Inferior parietal cortex (tissue), 1 donor: ENCODE measurements around the gene ATG13.
"Not testable (repeated sequence)": the region's sequence is repeated elsewhere in the genome, so short reads cannot be mapped to it uniquely, and the experiment has no call there.

Experiments used
- DNase-seq: peaks from one replicate; pipeline ENCODE4 v3.0.0-alpha.2; 2016; ENCODE audit errors: extremely low spot score

Gene ATG13

GRCh38 chr11:46643986-46644385, 26.6 kb downstream of the ATG13 start:
- no peak for DNase-seq

DNA sequence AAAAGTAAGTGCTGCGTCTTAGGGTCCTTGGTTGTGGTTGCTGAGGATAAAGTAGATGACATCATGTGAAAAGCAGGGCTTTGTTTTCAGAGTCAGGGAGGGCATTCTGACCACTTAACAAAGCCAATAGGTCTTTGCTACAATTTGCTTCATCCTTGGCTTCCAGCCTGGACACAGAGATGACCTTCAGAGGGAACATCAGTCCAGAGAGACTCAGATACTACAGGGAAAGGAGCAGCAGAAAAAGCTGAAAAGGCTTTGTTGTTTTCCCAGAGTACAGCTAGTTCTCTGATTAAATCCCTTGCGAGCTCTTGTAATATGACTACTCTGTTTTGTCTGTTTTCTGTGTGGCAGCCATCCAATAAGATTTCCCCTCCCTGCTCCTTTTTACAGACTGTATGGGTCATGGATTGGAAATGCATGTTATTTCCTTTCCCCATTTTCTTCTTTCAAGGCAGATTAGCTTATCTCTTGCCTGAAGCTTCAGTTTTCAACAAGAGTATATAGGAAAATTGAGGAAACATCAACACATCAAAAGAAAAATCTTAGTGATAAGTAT, 31.9 kb downstream of the ATG13 start:
- DNase-seq, result peak; percentile 85

GRCh38 chr11:46655631-46656030, 38.3 kb downstream of the ATG13 start:
- DNase-seq, result no peak

- no peak for DNase-seq
Measured at GRCh38 chr11:46657186-46657585, 39.8 kb downstream of the ATG13 start.

- DNase-seq, result no peak
Measured at GRCh38 chr11:46658259-46658658, 40.9 kb downstream of the ATG13 start.

DNA sequence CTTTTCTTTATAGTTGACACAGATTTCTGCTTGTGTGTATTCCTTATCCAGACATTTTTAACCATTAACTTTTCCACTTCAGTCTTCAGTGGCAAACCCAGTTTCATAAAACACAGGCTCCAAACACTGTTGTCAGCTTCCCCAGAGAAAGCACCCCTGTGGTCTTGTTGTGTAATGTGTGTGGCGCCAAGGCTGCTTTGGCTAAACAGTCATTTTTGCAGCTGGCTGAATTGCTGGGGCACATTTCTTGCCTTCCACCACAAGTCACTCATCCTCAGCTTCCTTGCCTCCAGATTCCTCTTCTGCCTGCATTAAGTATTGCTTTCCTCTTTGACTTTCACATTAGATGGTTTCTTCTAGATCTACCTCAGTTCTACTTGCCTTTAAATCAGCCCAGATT, 42.6 kb downstream of the ATG13 start:
- no peak for DNase-seq

DNA sequence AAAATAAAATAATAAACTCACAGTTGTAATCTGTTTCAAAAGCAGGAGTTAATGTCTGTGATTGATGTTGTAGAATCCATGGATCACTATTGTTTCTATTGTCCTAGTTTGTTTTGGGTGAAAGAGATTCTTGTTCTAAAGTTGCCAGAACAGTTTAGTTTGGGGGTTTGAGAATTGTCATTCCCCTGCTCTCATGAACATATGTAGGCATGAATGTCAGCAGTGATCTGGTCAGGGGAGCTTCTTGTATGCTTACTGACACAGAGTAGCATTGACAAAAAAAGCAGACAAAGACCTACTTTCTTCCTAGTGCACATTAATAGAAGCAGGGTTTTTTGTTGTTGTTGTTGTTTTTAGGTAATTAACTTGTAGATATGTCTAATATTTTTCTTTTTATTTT, 44.5 kb downstream of the ATG13 start:
- DNase-seq, result no peak

- no peak for DNase-seq
Measured at GRCh38 chr11:46662366-46662765, 45.0 kb downstream of the ATG13 start.

DNA sequence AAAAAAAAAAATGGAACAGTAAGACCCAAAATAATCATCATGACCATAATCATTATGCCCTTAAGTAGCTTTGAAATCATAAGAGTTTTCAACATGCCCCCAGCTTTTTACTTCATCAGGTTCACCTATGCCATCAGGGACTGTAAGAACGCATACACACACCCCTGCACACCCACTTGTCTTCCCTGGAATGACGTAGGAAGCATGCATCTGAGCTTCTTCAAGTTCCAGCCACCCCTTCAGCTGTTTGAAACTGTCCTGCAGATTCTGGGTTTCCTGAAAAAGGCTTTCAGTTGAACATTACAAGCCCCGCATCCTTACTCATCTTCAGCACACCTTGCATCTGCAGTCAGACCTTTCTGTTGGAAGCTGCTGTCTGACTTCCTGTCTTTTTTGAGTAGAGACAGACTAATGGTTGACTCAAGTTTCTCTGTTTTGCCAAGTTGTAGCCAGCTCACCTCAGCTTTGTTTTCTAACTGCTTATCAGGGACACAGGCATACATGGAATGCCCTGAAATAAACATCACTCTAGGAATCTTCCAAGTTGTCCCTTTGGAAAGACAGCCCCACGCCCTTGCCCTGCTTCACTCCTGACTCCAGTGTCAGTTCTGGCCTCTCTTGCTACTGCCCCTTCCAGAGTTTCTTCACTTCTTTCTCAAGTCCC, 46.1 kb downstream of the ATG13 start:
- no peak for DNase-seq

DNA sequence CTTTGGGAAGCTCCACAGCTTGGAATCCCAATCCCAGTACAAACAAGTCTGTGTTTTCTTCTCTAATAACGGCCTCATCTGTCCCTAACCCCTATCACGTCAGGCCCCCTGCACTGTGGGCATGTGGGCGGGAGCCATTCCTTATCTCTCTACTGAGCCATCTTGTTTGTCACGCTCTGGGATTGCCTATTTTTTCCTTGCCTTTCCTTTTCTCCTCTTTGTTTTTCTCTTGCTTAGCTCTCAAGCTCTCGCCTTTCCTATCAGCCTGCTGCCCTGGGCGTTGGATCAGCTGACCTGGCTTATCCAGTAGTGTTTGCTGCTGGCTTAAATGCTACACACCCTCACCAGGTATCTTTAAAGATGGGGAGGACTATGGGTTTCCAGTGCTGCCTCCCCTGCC, 47.3 kb downstream of the ATG13 start:
- no peak for DNase-seq

DNA sequence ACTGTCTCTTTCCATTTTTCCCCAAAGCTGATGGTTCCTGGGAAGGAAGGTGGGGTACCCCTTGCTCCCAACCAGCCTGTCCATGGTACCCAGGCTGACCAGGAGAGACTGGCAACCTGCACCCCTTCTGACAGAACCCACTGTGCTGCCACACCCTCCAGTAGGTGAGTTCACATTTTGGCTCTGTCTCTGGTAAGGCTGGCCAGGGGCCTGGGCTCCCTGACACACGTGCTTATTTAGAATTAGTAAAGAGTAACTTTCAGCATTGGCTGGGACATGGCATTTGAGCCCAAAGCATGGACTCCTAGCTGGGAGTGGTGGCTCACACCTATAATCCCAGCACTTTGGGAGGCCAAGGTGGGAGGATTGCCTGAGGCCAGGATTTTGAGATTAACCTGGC, 48.0 kb downstream of the ATG13 start:
- no peak for DNase-seq

DNA sequence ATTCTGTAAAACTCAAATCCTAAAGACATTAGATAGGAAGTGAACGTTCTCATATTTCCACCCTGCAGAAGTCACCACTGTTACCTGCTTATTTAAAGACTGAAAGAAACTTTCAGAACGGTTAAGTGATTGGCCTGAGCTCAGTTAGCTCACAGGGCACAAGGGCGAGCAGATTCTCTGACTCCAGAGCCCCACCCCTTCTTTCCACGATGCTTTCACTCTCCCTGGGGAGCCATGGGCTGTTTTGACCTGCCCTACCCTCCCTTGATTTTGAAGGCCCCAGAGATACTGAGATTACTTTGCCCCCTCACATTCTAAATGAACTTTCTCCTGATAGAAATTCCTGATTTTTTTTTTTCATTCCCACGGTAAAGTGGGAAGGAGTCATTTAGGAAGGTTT, 49.2 kb downstream of the ATG13 start:
- DNase-seq, result no peak

DNA sequence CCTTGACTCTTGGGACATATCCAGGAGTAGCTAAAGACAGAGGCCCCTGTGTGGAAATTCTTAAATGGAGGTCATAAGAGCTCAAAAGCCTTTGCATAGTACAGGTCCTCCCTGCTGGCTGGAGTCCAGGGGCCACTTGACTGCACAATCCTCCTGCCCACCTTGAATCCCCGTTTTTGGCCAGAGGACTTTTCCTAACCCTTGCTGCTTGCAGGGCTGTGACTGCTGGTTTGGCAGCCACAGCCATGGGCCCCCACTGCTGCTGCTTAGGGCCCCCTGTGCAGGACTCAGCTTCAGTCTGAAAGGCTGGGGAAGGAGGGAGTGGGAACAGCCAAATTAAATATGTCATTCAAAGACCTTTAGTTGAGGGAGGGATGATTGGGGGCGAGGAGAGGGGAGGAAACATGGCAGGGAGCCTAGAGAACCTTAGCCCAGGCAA, 49.7 kb downstream of the ATG13 start:
- no peak for DNase-seq

DNA sequence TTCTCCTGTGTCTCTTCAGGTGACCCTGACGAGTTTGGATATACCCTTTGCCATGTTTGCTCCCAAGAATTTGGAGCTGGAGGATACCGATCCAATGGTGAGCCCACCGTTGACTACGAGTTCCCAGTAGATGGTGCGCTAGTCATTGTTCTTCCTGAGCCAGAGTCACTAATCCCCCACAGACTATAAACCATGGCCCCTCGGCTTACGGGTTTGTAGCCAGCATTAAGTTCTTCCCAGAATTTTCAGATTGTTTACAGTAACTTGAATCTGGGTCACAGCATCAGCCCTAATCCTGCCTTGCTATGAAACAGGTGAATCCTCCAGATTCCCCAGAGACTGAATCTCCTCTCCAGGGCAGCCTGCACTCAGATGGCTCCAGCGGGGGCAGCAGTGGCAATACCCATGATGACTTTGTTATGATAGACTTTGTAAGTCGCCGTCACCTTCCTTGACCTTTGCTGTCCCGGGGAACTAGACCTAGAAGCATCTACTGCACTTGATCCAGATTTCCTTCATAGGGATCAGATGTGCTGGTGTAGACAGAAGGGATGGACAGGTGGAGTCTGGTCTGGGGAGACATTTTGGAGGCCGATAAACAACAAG, 51.2 kb downstream of the ATG13 start:
- DNase-seq, result no peak

DNA sequence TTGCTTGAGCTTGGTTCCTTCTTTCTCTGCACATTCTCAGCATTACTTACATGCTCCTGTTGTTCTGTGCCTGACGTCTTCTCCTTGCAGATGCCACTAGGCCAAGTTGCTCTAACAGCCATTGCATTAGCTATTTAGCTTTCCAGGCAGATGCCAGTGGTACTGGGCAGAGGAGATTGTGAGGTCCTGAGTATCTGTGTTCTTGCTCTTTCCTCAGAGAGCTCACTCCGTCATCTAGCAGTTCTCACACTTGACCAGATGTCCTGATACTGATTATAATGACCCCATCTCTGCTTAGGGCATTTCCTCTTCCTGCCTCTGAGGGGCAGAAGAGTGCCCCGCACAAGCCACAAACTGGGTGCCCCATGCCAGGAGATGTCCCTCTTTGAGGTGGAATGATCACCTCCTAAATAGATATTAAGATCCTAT, 52.4 kb downstream of the ATG13 start:
- DNase-seq, result no peak

- DNase-seq, result not testable (repeated sequence)
Measured at GRCh38 chr11:46670521-46670920, 53.2 kb downstream of the ATG13 start.

- DNase-seq, result no peak
Measured at GRCh38 chr11:46671958-46672315, 54.6 kb downstream of the ATG13 start.

GRCh38 chr11:46672381-46672839, 55.1 kb downstream of the ATG13 start:
- no peak for DNase-seq

DNA sequence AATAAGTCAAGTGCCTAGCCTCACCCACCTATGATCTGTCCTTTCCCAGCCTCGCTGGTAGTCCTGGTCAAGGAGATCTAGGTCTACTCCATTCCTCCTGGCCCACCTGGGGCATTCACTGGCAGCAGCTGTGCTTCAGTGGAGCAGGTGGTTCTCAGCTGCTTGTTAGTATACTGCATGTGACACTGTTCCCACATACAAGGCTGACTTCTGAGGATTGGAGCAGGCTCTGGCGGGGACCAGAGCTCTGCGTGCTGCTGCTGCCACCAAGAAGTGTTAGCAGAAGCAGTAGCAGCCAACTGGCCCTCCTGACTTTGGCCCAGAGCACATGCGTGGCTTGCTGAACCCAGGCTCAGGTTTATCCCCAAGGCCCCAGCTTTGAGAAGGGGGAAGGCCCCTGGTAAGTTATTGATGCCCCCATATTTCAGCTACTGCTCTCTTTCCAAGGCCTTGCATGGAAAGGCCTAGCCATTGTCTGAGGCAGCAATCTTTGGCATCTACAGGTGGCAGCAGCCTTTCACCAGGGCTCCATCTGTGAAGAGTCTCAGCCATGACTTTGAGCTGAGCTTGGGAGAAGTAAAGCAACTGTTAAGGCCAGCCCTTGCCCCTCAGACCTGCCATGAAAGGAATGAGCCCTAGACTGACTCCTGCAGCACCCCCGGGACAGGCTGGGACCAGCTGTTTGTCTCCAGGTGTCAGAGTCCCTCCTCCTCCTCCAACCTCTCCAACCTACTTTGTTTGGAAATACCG, 56.5 kb downstream of the ATG13 start:
- DNase-seq, result no peak

- DNase-seq, result no peak
Measured at GRCh38 chr11:46674463-46675287, 57.3 kb downstream of the ATG13 start.

- no peak for DNase-seq
Measured at GRCh38 chr11:46675288-46675851, 58.0 kb downstream of the ATG13 start.
